Subcutaneous abdominal adipose tissue (tissue), 5 donors: ENCODE results near the gene PLCL2.

Experiments
- H3K27ac ChIP-seq: one replicate; pipeline ENCODE4 v1.7.0; 2013; ENCODE audit warnings: low read depth, mild to moderate bottlenecking, inconsistent platforms, low read length, moderate library complexity
- H3K27me3 ChIP-seq, 5 donors: one replicate each; pipeline ENCODE4 v1.7.0; 2013; ENCODE audit warnings: low read length in 5 of 5, inconsistent platforms in 1 of 5; ENCODE audit not compliant: control insufficient read depth in 5 of 5, insufficient read depth in 4 of 5
- H3K36me3 ChIP-seq, 5 donors: one replicate each; pipeline ENCODE4 v1.7.0; 2013; ENCODE audit warnings: low read length in 5 of 5; ENCODE audit not compliant: control insufficient read depth in 5 of 5, insufficient read depth in 5 of 5
- H3K4me1 ChIP-seq, 5 donors: one replicate each; pipeline ENCODE4 v1.7.0; 2013; ENCODE audit warnings: low read length in 5 of 5, mild to moderate bottlenecking in 3 of 5, moderate library complexity in 1 of 5; ENCODE audit not compliant: control insufficient read depth in 5 of 5, insufficient read depth in 5 of 5
- H3K4me3 ChIP-seq, 5 donors: one replicate each; pipeline ENCODE4 v1.7.0; 2013; ENCODE audit warnings: low read length in 5 of 5, low read depth in 1 of 5
- H3K9ac ChIP-seq, 5 donors: one replicate each; pipeline ENCODE4 v1.7.0; 2013; ENCODE audit warnings: low read length in 5 of 5, mild to moderate bottlenecking in 4 of 5, moderate library complexity in 3 of 5
- H3K9me3 ChIP-seq, 5 donors: one replicate each; pipeline ENCODE4 v1.7.0; 2013; ENCODE audit warnings: low read length in 5 of 5; ENCODE audit not compliant: control insufficient read depth in 5 of 5
- donor health status: healthy.
- donor health status: healthy.
- donor health status: healthy.
- donor health status: healthy.
- donor health status: healthy.

Gene PLCL2

GRCh38 chr3:16888785-16889607 is 4.2 kb downstream of the PLCL2 start:
- H3K9ac ChIP-seq: peak overlapping the region in 4 of 5 donors; percentile 1 to 42 (median 22)
- no peaks in the 10 kb centered on the region for H3K27me3 ChIP-seq
- H3K4me3 ChIP-seq: peak overlapping the region in 2 of 5 donors; percentile 17 to 31
- H3K36me3 ChIP-seq: no peaks in the 10 kb centered on the region
- H3K4me1 ChIP-seq: peaks cover 3 to 56% (median 48%) of the 10 kb centered on the region in 5 donors
- H3K9me3 ChIP-seq: no peaks in the 10 kb centered on the region
- H3K27ac ChIP-seq: no peak overlapping the region

DNA sequence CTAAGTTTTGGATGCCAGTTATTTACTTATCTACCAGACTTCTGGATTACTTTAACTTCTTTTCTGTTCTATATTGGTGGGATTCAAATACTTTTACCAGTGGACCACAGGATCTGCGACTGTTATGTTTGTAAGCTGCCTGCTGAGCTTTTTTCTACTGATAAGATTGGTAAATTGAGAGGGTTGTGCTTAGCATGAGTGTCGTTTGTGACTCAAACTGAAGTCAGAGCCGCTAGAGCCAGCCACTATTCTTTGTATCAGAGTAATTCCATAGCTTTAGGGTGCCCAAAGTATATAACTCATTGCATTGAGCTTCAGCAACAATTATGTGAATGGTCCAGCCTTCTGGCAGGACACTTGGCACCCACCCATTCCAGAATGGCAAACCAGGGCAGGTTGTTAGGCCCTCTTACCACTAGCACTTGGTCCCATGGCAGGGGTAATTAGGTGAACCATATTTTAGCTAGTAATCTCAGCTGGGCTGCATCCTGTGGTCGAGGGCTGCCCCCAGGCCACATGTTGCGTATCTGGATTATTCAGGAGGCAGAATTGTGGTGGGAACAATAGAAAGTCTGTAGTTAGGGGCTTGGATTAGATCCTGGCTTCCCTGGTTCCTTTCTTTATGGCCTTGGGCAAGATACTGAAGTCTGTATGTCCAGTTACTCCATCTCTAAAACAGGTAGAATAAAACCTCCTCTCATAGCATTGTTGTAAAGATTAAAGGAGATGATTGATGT is 6.0 kb downstream of the PLCL2 start:
- Histone ChIP-seq H3K4me1 (peaks cover 3 to 48% (median 42%) of the 10 kb centered on the region in 5 donors), H3K9ac (no peak overlapping the region), H3K27ac (no peak overlapping the region), H3K4me3 (no peak overlapping the region), H3K9me3 (no peaks in the 10 kb centered on the region), H3K36me3 (no peaks in the 10 kb centered on the region), H3K27me3 (no peaks in the 10 kb centered on the region)

- Histone ChIP-seq H3K9me3 (no peaks in the 10 kb centered on the region), H3K27me3 (no peaks in the 10 kb centered on the region), H3K36me3 (no peaks in the 10 kb centered on the region), H3K27ac (no peak overlapping the region), H3K4me3 (no peak overlapping the region), H3K9ac (no peak overlapping the region), H3K4me1 (peaks cover 3 to 35% (median 27%) of the 10 kb centered on the region in 5 donors)
These were observed 9.0 kb downstream of the PLCL2 start for GRCh38 chr3:16893618-16894200.

DNA sequence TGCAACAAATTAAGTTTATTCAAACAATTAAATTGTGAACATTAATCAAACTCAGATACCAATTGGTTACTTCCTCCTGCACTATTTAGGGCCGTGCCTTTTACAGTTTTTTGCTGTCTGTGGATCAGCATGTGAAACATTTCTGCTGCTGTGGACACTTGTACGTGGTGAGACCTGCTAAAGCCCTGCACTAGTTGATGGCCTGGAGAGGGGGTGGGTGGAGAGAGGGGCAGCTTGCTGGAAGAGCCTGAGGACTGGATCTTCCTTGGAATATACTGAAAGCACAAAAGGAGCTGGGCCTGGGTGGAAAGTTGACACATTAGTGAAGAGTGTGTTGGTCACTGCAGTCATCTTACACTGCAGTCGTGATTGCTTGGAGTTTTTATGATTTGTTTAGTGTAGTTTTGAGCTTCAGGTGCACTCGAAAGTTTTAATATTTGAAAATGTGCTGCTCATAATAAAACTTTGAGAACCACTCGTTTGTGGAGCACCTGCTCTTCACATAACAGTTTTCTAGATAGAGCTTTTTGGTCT is 11.4 kb downstream of the PLCL2 start:
- peaks cover 0 to 25% (median 20%) of the 10 kb centered on the region in 5 donors for H3K4me1 ChIP-seq
- no peak overlapping the region for H3K4me3 ChIP-seq
- no peak overlapping the region for H3K9ac ChIP-seq
- no peaks in the 10 kb centered on the region for H3K9me3 ChIP-seq
- H3K27me3 ChIP-seq: no peaks in the 10 kb centered on the region
- H3K36me3 ChIP-seq: no peaks in the 10 kb centered on the region
- H3K27ac ChIP-seq: no peak overlapping the region

DNA sequence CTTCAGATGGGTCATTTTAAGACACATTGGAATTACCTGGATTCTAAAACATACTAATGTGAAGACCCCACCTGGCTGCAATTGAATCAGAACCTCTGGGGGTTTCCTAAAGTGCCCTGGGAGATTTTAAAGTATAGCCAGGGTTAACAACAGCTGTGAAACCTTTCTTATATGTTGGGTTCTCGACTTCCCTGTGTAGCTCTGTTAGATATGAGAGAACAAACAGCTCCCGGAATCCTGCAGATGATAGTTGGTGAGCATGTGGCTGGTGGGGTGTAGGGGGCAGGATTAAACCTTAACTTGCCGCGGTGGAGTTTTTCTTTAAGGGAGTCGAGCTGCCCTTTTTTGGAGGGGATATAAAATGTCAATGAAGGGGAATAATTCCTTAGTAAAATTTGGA is 12.1 kb downstream of the PLCL2 start:
- H3K4me1 ChIP-seq: peaks cover 0 to 20% (median 18%) of the 10 kb centered on the region in 5 donors
- H3K9ac ChIP-seq: no peak overlapping the region
- no peak overlapping the region for H3K4me3 ChIP-seq
- no peak overlapping the region for H3K27ac ChIP-seq
- no peaks in the 10 kb centered on the region for H3K36me3 ChIP-seq
- H3K27me3 ChIP-seq: no peaks in the 10 kb centered on the region
- no peaks in the 10 kb centered on the region for H3K9me3 ChIP-seq

- peaks cover 0 to 20% (median 18%) of the 10 kb centered on the region in 5 donors for H3K4me1 ChIP-seq
These were observed 12.6 kb downstream of the PLCL2 start for GRCh38 chr3:16897254-16897926.

GRCh38 chr3:16898595-16899395 is 14.0 kb downstream of the PLCL2 start:
- no peaks in the 10 kb centered on the region for H3K9me3 ChIP-seq
- H3K4me1 ChIP-seq: peaks cover 0 to 20% (median 18%) of the 10 kb centered on the region in 5 donors

More at GRCh38 chr3:16897254-16897926, 12.6 kb downstream of the PLCL2 start:
- no peak overlapping the region for H3K4me3 ChIP-seq
- H3K36me3 ChIP-seq: no peaks in the 10 kb centered on the region
- H3K9me3 ChIP-seq: no peaks in the 10 kb centered on the region
- no peaks in the 10 kb centered on the region for H3K27me3 ChIP-seq
- no peak overlapping the region for H3K27ac ChIP-seq
- H3K9ac ChIP-seq: no peak overlapping the region

DNA sequence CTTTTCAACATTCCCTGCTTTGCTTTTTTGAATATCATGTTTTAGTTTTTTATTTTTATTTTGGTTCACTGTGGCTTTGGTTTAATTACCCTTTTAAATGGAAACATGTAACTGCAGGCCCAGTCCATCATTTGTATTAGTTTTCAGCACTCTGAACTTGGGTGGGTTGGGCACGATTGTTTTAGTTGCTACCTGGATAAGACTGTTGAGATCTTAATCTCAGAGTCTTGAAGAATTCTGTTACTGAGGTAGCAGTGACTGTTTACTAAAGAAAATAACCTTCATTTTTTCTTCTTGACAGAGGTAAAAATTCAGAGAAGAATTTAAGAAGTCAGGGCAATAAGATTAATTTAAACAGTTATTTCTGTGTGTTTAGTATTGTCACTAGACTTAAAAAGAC is 15.2 kb downstream of the PLCL2 start:
- Histone ChIP-seq H3K4me3 (no peak overlapping the region), H3K9ac (no peak overlapping the region), H3K27ac (no peak overlapping the region), H3K9me3 (no peaks in the 10 kb centered on the region), H3K36me3 (no peaks in the 10 kb centered on the region), H3K27me3 (no peaks in the 10 kb centered on the region), H3K4me1 (peaks cover 0 to 20% (median 18%) of the 10 kb centered on the region in 5 donors)

More at GRCh38 chr3:16898595-16899395, 14.0 kb downstream of the PLCL2 start:
- H3K36me3 ChIP-seq: no peaks in the 10 kb centered on the region
- no peak overlapping the region for H3K4me3 ChIP-seq
- H3K27me3 ChIP-seq: no peaks in the 10 kb centered on the region
- H3K9ac ChIP-seq: no peak overlapping the region
- no peak overlapping the region for H3K27ac ChIP-seq
